ENCODE results near the gene RELA. TPM values are rescaled to one million over a fixed set of nuclear protein-coding genes. Genes with fewer than 3 reads are reported as not detected.

The RELA gene
- polyA plus RNA-seq, 3 donors: 21.3 to 67.9 (median 30.9) TPM

DNA sequence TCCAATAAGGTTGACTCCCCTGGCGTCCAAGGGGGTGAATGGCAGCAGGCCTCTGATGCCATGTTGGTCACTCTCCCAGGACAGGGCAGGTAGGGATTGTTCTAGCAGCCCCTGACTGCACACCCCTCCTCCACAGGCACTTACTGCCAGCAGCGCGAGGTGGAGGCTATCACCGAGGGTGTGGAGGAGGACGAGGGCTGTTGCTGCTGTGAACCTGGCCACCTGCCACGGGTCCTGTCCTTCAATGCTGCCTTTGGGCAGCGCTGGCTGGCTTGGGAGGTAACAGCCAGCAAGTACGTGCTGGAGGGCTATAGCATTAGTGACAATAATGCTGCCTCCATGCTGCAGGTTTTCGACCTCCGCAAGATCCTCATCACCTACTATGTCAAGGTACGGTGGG lies 32.5 kb downstream of the RELA start:
- Mint-ChIP-seq H3K9me3 (no peaks in the 10 kb centered on the region), H3K4me3 (no peak overlapping the region), H3K27ac (no peak overlapping the region), H3K4me1 (peaks cover 11% of the 10 kb centered on the region), H3K27me3 (ENCODE audit: low read depth in 3 of 3) (peaks cover 0 to 1% (median 0%) of the 10 kb centered on the region in 3 donors), H3K36me3 (peaks cover 58 to 89% of the 10 kb centered on the region in 2 donors)
- WGBS (ENCODE audit: insufficient coverage): 100% methylated on average over 3 of the region's 11 CpGs
- Histone ChIP-seq H3K36me3 (replicated peaks in 1 of 2; ENCODE audit: control insufficient read depth in 1 of 2, insufficient read depth in 2 of 2, low read length in 2 of 2) (peaks cover 79 to 94% of the 10 kb centered on the region in 2 donors), H3K4me3 (replicated peaks in 1 of 3; ENCODE audit: low read depth in 2 of 3, low read length in 3 of 3) (no peak overlapping the region), H3K27me3 (ENCODE audit: control insufficient read depth in 2 of 2, insufficient read depth in 2 of 2, low read length in 2 of 2) (no peaks in the 10 kb centered on the region), H2AFZ (ENCODE audit: insufficient read depth, low read depth, low read length, poor library complexity, severe bottlenecking) (no peak overlapping the region), H3K27ac (ENCODE audit: low read depth in 1 of 2, low read length in 2 of 2) (no peak overlapping the region), H3K79me2 (ENCODE audit: insufficient read depth, low read length) (peaks cover 5% of the 10 kb centered on the region), H3K9me3 (replicated peaks in 1 of 2; ENCODE audit: control insufficient read depth in 1 of 2, insufficient read depth in 1 of 2, low read length in 2 of 2) (no peaks in the 10 kb centered on the region), H3K4me2 (replicated peaks; ENCODE audit: extremely low read depth, low read length, poor library complexity, severe bottlenecking) (no peak overlapping the region), H3K4me1 (ENCODE audit: control insufficient read depth in 1 of 2, insufficient read depth in 2 of 2, low read length in 2 of 2) (peaks cover 3 to 7% of the 10 kb centered on the region in 2 donors), H4K20me1 (ENCODE audit: insufficient read depth, low read length) (peaks cover 38% of the 10 kb centered on the region), H3K9ac (ENCODE audit: insufficient read depth, low read length, poor library complexity, severe bottlenecking) (no peak overlapping the region)
- DNase-seq: no peak
- intact Hi-C loops (cut with micrococcal nuclease): no loop called here
- TF ChIP-seq, protein P1, sequence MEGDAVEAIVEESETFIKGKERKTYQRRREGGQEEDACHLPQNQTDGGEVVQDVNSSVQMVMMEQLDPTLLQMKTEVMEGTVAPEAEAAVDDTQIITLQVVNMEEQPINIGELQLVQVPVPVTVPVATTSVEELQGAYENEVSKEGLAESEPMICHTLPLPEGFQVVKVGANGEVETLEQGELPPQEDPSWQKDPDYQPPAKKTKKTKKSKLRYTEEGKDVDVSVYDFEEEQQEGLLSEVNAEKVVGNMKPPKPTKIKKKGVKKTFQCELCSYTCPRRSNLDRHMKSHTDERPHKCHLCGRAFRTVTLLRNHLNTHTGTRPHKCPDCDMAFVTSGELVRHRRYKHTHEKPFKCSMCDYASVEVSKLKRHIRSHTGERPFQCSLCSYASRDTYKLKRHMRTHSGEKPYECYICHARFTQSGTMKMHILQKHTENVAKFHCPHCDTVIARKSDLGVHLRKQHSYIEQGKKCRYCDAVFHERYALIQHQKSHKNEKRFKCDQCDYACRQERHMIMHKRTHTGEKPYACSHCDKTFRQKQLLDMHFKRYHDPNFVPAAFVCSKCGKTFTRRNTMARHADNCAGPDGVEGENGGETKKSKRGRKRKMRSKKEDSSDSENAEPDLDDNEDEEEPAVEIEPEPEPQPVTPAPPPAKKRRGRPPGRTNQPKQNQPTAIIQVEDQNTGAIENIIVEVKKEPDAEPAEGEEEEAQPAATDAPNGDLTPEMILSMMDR (IDR thresholded peaks at IDR 0.05): no peak

DNA sequence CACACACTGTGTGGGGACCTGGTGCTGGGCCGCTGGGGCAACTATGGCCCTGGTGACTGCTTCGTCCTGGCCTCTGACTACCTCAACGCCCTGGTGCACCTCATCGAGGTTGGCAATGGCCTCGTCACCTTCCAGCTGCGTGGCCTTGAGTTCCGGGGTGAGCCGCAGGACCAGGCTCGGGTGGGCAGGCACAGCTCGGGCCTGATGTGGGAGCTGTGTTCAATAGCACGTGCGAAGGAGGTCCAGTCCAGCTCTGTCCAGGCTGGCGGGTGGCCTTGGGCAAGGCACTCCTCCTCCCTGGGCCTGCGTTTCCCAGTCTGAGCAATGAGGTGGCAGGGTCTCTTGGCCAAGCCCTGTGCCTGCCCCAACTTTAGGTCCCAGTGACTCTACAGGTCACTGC lies 33.1 kb downstream of the RELA start:
- Histone ChIP-seq H4K20me1 (ENCODE audit: insufficient read depth, low read length) (peaks cover 42% of the 10 kb centered on the region), H3K79me2 (ENCODE audit: insufficient read depth, low read length) (peaks cover 5% of the 10 kb centered on the region), H3K9ac (ENCODE audit: insufficient read depth, low read length, poor library complexity, severe bottlenecking) (no peak overlapping the region), H3K27ac (ENCODE audit: low read depth in 1 of 2, low read length in 2 of 2) (no peak overlapping the region), H3K27me3 (ENCODE audit: control insufficient read depth in 2 of 2, insufficient read depth in 2 of 2, low read length in 2 of 2) (no peaks in the 10 kb centered on the region), H2AFZ (ENCODE audit: insufficient read depth, low read depth, low read length, poor library complexity, severe bottlenecking) (no peak overlapping the region), H3K4me3 (replicated peaks in 1 of 3; ENCODE audit: low read depth in 2 of 3, low read length in 3 of 3) (no peak overlapping the region), H3K36me3 (replicated peaks in 1 of 2; ENCODE audit: control insufficient read depth in 1 of 2, insufficient read depth in 2 of 2, low read length in 2 of 2) (peaks cover 79 to 94% of the 10 kb centered on the region in 2 donors), H3K4me2 (replicated peaks; ENCODE audit: extremely low read depth, low read length, poor library complexity, severe bottlenecking) (no peak overlapping the region), H3K4me1 (ENCODE audit: control insufficient read depth in 1 of 2, insufficient read depth in 2 of 2, low read length in 2 of 2) (peaks cover 3 to 7% of the 10 kb centered on the region in 2 donors), H3K9me3 (replicated peaks in 1 of 2; ENCODE audit: control insufficient read depth in 1 of 2, insufficient read depth in 1 of 2, low read length in 2 of 2) (no peaks in the 10 kb centered on the region)
- intact Hi-C loops (cut with micrococcal nuclease): loop anchor here (5.0 to 10.0 kb wide), 4 partner anchors 33 to 365 kb away; partner anchors contain the start of gene RELA (in 1 of the 2)
- peaks cover 55 to 89% of the 10 kb centered on the region in 2 donors for H3K36me3 Mint-ChIP-seq
- H3K4me1 Mint-ChIP-seq: peaks cover 11% of the 10 kb centered on the region
- TF ChIP-seq, protein P1 (IDR thresholded peaks at IDR 0.05): no peak
- no peak for DNase-seq
- H3K27ac Mint-ChIP-seq: no peak overlapping the region
- H3K4me3 Mint-ChIP-seq: no peak overlapping the region
- no peaks in the 10 kb centered on the region for H3K9me3 Mint-ChIP-seq
- 98% methylated on average over 13 of the region's 14 CpGs for WGBS (ENCODE audit: insufficient coverage)
- peaks cover 0 to 1% (median 0%) of the 10 kb centered on the region in 3 donors for H3K27me3 Mint-ChIP-seq (ENCODE audit: low read depth in 3 of 3)

Measured in CD14-positive monocyte (primary cell).